ENCODE data around the gene CADM4. TPM values are rescaled to one million over a fixed set of nuclear protein-coding genes. Genes with fewer than 3 reads are reported as not detected.

Gene CADM4
- polyA plus RNA-seq, 1 donor (not counting 4 experiments of a cell fraction or from before 2014, with no cell fraction given): 4.3 TPM

DNA sequence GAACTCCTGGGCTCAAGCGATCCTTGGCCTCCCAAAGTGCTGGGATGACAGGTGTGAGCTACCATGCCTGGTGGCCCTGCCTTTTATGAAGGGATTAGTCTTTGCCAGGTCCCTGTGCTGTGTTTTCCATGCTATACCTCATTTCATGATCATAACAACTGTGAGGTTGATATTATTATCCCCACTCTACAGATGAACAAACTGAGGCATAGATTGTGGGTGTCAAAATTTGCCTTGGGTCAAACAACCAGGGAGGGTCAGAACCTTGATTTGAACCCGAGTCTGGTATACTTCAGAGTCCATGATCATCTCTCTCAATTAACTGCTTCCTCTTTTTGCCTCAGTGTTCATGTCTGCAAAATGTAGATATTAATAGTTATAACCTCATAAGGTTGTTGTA, 57.2 kb downstream of the CADM4 start:
- Histone ChIP-seq H3K9me1 (ENCODE audit: control insufficient read depth, extremely low read depth, insufficient read depth, low read length) (no peaks in the 10 kb centered on the region), H3K4me3 (ENCODE audit: control insufficient read depth in 2 of 3, extremely low read depth in 1 of 3, insufficient read depth in 2 of 3, low read depth in 1 of 3, low read length in 3 of 3) (no peak overlapping the region), H2AFZ (ENCODE audit: control insufficient read depth, low read length) (no peak overlapping the region), H3K36me3 (ENCODE audit: control insufficient read depth in 2 of 2, extremely low read depth in 1 of 2, insufficient read depth in 2 of 2, low read length in 2 of 2) (peaks cover 0 to 6% of the 10 kb centered on the region in 2 experiments), H3K27me3 (ENCODE audit: control insufficient read depth, extremely low read depth, insufficient read depth, low read length) (no peaks in the 10 kb centered on the region), H4K20me1 (ENCODE audit: control insufficient read depth, extremely low read depth, insufficient read depth, low read length) (no peaks in the 10 kb centered on the region), H3K4me1 (ENCODE audit: control insufficient read depth, extremely low read depth, insufficient read depth, low read length) (no peaks in the 10 kb centered on the region), H3K79me2 (ENCODE audit: control insufficient read depth, insufficient read depth, low read length) (no peaks in the 10 kb centered on the region), H3K27ac (ENCODE audit: control insufficient read depth, insufficient read depth, low read length) (no peak overlapping the region), H3K4me2 (ENCODE audit: control insufficient read depth, extremely low read depth, insufficient read depth, low read depth, low read length) (no peak overlapping the region), H3K9me3 (ENCODE audit: control insufficient read depth, low read depth, low read length) (no peaks in the 10 kb centered on the region), H3K9ac (ENCODE audit: control insufficient read depth, extremely low read depth, insufficient read depth, low read length) (no peak overlapping the region)
- no peak for DNase-seq (ENCODE audit: low read depth, low spot score)
- FAIRE-seq: no peak
- TF ChIP-seq, protein P1, sequence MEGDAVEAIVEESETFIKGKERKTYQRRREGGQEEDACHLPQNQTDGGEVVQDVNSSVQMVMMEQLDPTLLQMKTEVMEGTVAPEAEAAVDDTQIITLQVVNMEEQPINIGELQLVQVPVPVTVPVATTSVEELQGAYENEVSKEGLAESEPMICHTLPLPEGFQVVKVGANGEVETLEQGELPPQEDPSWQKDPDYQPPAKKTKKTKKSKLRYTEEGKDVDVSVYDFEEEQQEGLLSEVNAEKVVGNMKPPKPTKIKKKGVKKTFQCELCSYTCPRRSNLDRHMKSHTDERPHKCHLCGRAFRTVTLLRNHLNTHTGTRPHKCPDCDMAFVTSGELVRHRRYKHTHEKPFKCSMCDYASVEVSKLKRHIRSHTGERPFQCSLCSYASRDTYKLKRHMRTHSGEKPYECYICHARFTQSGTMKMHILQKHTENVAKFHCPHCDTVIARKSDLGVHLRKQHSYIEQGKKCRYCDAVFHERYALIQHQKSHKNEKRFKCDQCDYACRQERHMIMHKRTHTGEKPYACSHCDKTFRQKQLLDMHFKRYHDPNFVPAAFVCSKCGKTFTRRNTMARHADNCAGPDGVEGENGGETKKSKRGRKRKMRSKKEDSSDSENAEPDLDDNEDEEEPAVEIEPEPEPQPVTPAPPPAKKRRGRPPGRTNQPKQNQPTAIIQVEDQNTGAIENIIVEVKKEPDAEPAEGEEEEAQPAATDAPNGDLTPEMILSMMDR (optimal IDR thresholded peaks at IDR 0.05 in 1 of 3, IDR thresholded peaks at IDR 0.05 in 1 of 3, conservative IDR thresholded peaks at IDR 0.05 in 1 of 3; ENCODE audit: extremely low read depth in 1 of 3, insufficient read depth in 2 of 3, low read length in 3 of 3): no peak
- no peak for TF ChIP-seq EZH2 (IDR thresholded peaks at IDR 0.05; ENCODE audit: low read length)
- dilution Hi-C loops (cut with MboI; ENCODE audit: extremely low pct_ligation_motif_present, low sequenced_read_pairs): no loop called here

DNA sequence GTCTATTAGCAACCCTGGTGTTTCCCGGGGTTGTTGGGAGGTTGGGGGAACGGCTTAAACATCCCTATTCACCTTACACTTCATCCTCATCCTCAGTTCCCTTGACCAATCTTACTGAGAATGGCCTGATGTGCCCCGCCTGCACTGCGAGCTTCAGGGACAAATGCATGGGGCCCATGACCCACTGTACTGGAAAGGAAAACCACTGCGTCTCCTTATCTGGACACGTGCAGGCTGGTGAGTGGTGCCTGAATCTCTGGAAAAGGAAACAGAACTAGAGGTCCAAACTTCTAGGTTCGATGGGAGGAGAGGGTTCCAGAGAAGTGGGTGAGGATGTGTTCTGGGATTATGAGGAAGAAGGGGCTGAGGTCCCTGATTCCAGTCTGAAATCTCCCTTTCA, 58.2 kb downstream of the CADM4 start:
- FAIRE-seq (no peak), DNase-seq (ENCODE audit: low read depth, low spot score) (no peak)
- H3K4me2 ChIP-seq (ENCODE audit: control insufficient read depth, extremely low read depth, insufficient read depth, low read depth, low read length): no peak overlapping the region
- dilution Hi-C loops (cut with MboI; ENCODE audit: extremely low pct_ligation_motif_present, low sequenced_read_pairs): no loop called here
- peaks cover 7% of the 10 kb centered on the region for H3K4me1 ChIP-seq (ENCODE audit: control insufficient read depth, extremely low read depth, insufficient read depth, low read length)
- H3K36me3 ChIP-seq (ENCODE audit: control insufficient read depth in 2 of 2, extremely low read depth in 1 of 2, insufficient read depth in 2 of 2, low read length in 2 of 2): peaks cover 0 to 4% of the 10 kb centered on the region in 2 experiments
- H3K79me2 ChIP-seq (ENCODE audit: control insufficient read depth, insufficient read depth, low read length): no peaks in the 10 kb centered on the region
- no peaks in the 10 kb centered on the region for H3K9me3 ChIP-seq (ENCODE audit: control insufficient read depth, low read depth, low read length)
- H2AFZ ChIP-seq (ENCODE audit: control insufficient read depth, low read length): no peak overlapping the region
- no peak overlapping the region for H3K9ac ChIP-seq (ENCODE audit: control insufficient read depth, extremely low read depth, insufficient read depth, low read length)
- H3K27me3 ChIP-seq (ENCODE audit: control insufficient read depth, extremely low read depth, insufficient read depth, low read length): no peaks in the 10 kb centered on the region
- H4K20me1 ChIP-seq (ENCODE audit: control insufficient read depth, extremely low read depth, insufficient read depth, low read length): no peaks in the 10 kb centered on the region
- TF ChIP-seq, protein P1 (optimal IDR thresholded peaks at IDR 0.05 in 1 of 3, IDR thresholded peaks at IDR 0.05 in 1 of 3, conservative IDR thresholded peaks at IDR 0.05 in 1 of 3; ENCODE audit: extremely low read depth in 1 of 3, insufficient read depth in 2 of 3, low read length in 3 of 3): no peak
- no peak overlapping the region for H3K4me3 ChIP-seq (ENCODE audit: control insufficient read depth in 2 of 3, extremely low read depth in 1 of 3, insufficient read depth in 2 of 3, low read depth in 1 of 3, low read length in 3 of 3)
- H3K9me1 ChIP-seq (ENCODE audit: control insufficient read depth, extremely low read depth, insufficient read depth, low read length): no peaks in the 10 kb centered on the region
- no peak overlapping the region for H3K27ac ChIP-seq (ENCODE audit: control insufficient read depth, insufficient read depth, low read length)

Data from keratinocyte (primary cell).